Fibroblast of pulmonary artery (primary cell): Measurements from ENCODE around the gene PDYN.

Experiments used
- DNase-seq: peaks from one replicate; pipeline ENCODE4 v3.0.0-alpha.2; 2010; ENCODE audit warnings: low read depth
- H3K4me3 ChIP-seq: replicated peaks from 2 replicates; pipeline ENCODE4 v1.5.1; 2011; ENCODE audit warnings: low read depth, mild to moderate bottlenecking, control low read depth, low read length, moderate library complexity
- CTCF ChIP-seq: IDR thresholded peaks from 2 replicates; pipeline ENCODE4 v1.5.1; 2011; ENCODE audit warnings: mild to moderate bottlenecking, control low read depth, low read length, inconsistent platforms; ENCODE audit errors: missing control alignments

The PDYN gene

GRCh38 chr20:1955217-1955616, 38.6 kb downstream of the PDYN start:
- no peak for DNase-seq

GRCh38 chr20:1953621-1954020, 40.2 kb downstream of the PDYN start:
- TF ChIP-seq CTCF = no peak
- H3K4me3 ChIP-seq = no peak overlapping the region

More at GRCh38 chr20:1955217-1955616, 38.6 kb downstream of the PDYN start:
- H3K4me3 ChIP-seq = no peak overlapping the region
- TF ChIP-seq CTCF = no peak

GRCh38 chr20:1952737-1953530, 40.9 kb downstream of the PDYN start:
- H3K4me3 ChIP-seq = no peak overlapping the region
- DNase-seq = no peak
- no peak for TF ChIP-seq CTCF

More at GRCh38 chr20:1953621-1954020, 40.2 kb downstream of the PDYN start:
- no peak for DNase-seq

- DNase-seq = no peak
- no peak for TF ChIP-seq CTCF
- no peak overlapping the region for H3K4me3 ChIP-seq
Measured at GRCh38 chr20:1951436-1952115, 42.3 kb downstream of the PDYN start.

GRCh38 chr20:1950836-1951235, 43.0 kb downstream of the PDYN start:
- no peak for TF ChIP-seq CTCF
- no peak for DNase-seq
- H3K4me3 ChIP-seq = no peak overlapping the region

GRCh38 chr20:1949347-1950100, 44.3 kb downstream of the PDYN start:
- DNase-seq = no peak
- no peak for TF ChIP-seq CTCF
- H3K4me3 ChIP-seq = no peak overlapping the region
